Nephron progenitor cell (in vitro differentiated cells): Measurements from ENCODE around the gene RHBDF2.

Experiments used
- DNase-seq: peaks from one replicate; pipeline ENCODE4 v3.0.0; 2021
- H3K27ac Mint-ChIP-seq: 2 replicates; pipeline ENCODE4 v1.8.0; 2021; ENCODE audit warnings: mild to moderate bottlenecking, moderate library complexity, mixed read lengths
- H3K27me3 Mint-ChIP-seq: 2 replicates; pipeline ENCODE4 v1.8.0; 2021; ENCODE audit warnings: mild to moderate bottlenecking, low read depth, mixed read lengths; ENCODE audit not compliant: poor library complexity
- H3K36me3 Mint-ChIP-seq: 2 replicates; pipeline ENCODE4 v1.8.0; 2021; ENCODE audit warnings: low read depth, mixed read lengths
- H3K4me1 Mint-ChIP-seq: 2 replicates; pipeline ENCODE4 v1.8.0; 2021; ENCODE audit warnings: mixed read lengths
- H3K4me3 Mint-ChIP-seq: 2 replicates; pipeline ENCODE4 v1.8.0; 2021; ENCODE audit warnings: mild to moderate bottlenecking, moderate library complexity, mixed read lengths
- H3K9me3 Mint-ChIP-seq: 2 replicates; pipeline ENCODE4 v1.8.0; 2021; ENCODE audit warnings: mild to moderate bottlenecking, moderate library complexity, mixed read lengths
- TF ChIP-seq, protein P1 (sequence below): fragments of 200-600 bp; sonication (generic); IDR thresholded peaks from 2 replicates; pipeline ENCODE4 v1.5.0; 2021; ENCODE audit warnings: antibody characterized with exemption

Gene RHBDF2

DNA sequence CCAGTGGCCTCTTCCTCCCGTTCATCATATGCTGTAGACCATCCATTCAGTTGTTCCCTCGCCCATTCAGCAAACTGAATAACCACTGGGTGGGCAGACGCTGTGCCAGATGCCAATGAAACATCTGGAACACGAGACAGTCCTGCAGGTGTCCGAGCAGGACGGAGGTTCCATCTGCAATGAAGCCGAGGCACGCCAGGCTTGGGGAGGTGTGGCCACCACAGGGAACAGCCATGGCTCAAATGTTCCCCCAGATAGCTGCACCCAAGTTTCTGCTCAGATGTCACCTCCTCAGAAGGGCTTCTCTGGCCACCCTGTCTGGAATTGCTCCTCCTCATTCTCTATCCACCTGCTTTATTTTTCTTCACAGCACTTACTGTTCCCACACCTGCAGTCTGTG, 78.8 kb downstream of the RHBDF2 start:
- Mint-ChIP-seq H3K4me1 (peaks cover 27% of the 10 kb centered on the region), H3K4me3 (no peak overlapping the region), H3K27ac (no peak overlapping the region), H3K9me3 (peaks cover 24% of the 10 kb centered on the region), H3K36me3 (peaks cover 58% of the 10 kb centered on the region), H3K27me3 (no peaks in the 10 kb centered on the region)
- DNase-seq, result no peak
- TF ChIP-seq, protein P1, sequence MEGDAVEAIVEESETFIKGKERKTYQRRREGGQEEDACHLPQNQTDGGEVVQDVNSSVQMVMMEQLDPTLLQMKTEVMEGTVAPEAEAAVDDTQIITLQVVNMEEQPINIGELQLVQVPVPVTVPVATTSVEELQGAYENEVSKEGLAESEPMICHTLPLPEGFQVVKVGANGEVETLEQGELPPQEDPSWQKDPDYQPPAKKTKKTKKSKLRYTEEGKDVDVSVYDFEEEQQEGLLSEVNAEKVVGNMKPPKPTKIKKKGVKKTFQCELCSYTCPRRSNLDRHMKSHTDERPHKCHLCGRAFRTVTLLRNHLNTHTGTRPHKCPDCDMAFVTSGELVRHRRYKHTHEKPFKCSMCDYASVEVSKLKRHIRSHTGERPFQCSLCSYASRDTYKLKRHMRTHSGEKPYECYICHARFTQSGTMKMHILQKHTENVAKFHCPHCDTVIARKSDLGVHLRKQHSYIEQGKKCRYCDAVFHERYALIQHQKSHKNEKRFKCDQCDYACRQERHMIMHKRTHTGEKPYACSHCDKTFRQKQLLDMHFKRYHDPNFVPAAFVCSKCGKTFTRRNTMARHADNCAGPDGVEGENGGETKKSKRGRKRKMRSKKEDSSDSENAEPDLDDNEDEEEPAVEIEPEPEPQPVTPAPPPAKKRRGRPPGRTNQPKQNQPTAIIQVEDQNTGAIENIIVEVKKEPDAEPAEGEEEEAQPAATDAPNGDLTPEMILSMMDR, result no peak

DNA sequence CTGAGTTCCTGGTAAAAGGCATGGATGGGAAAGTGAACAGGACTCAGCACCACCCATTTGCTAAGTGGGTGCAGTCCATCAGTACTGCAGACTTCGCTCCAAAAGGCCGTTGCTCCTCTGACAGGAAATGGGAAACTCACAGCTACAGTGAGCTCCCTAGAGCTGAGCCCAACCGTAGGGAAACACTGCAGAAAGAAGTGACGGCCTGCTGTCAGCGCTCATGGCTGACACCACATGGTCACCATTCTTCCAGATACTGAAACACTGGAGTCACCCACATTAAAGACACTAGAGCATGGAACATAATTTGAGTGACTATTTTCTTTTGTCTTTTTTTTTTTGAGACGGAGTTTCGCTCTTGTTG, 80.2 kb downstream of the RHBDF2 start:
- H3K9me3 Mint-ChIP-seq, result peaks cover 12% of the 10 kb centered on the region
- peaks cover 27% of the 10 kb centered on the region for H3K4me1 Mint-ChIP-seq
- H3K36me3 Mint-ChIP-seq, result peaks cover 50% of the 10 kb centered on the region
- TF ChIP-seq, protein P1, result no peak
- no peak overlapping the region for H3K4me3 Mint-ChIP-seq
- no peak for DNase-seq
- peak overlapping the region; percentile 52 for H3K27ac Mint-ChIP-seq
- H3K27me3 Mint-ChIP-seq, result no peaks in the 10 kb centered on the region
